GM21723 (cell line): ENCODE results near the gene SPINT4.
"Not testable (repeated sequence)": the region's sequence is repeated elsewhere in the genome, so short reads cannot be mapped to it uniquely, and the experiment has no call there.

Experiments used
- ATAC-seq: cut with Tn5 transposase; IDR thresholded peaks from one replicate; pipeline ENCODE4 v1.9.1; 2021; ENCODE audit warnings: mild to moderate bottlenecking, moderate library complexity; ENCODE audit not compliant: unreplicated experiment

The SPINT4 gene

DNA sequence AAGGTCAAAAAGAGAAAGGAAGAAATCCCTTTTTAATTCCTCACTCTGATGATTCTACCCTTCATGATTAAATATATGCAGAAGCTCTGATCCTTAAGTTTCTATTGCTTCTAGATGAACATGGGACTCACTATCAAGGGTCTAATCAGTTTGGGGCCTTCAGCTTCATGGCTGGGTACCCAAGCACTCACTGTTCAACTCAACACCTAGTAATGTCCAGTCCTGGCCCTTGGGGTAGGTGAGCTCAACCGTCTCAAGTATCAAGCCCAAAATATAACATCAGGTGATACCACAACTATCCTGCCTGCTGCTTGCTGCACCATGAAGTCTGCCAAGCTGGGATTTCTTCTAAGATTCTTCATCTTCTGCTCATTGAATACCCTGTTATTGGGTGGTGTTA, at the start of gene SPINT4:
SPINT4 (plus strand) TSS at position 301 of the 400 bp plus-strand sequence; CDS start at position 322, 21 bp downstream.
- ATAC-seq: no peak

DNA sequence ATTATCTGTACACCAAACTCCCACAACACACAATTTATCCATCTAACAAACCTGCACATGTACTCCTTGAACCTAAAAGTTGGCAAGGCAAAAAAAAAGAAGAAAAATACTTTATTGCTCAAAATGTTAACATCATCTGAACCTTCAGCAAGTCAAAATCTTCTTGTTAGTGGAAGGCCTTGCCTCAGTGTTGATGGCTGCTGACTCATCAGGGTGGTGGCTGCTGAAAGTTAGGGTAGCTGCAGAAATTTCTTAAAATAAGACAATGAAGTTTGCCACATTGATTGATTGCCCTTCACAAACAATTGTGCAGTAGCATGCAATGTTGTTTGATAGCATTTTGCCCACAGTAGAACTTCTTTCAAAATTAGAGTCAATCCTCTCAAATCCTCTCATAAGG, 49.4 kb upstream of the SPINT4 start:
- no peak for ATAC-seq

DNA sequence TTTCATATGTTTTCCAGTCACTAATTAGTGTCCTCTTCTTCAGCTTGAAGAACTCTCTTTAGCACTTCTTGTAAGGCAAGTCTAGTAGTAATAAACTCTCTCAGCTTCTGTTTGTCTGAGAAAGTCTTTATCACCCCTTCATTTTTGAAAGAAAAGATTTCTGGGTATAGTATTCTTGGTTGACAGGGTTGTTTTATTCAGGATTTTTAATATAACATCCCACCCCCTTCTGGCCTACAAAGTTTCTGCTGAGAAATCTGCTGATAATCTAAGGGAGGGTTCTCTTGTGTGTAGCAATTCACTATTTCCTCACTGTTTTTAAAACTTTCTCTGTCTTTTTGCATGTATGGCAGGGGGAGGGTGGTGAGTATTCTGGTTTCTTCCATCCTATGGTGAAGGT, 42.5 kb upstream of the SPINT4 start:
- no peak for ATAC-seq

DNA sequence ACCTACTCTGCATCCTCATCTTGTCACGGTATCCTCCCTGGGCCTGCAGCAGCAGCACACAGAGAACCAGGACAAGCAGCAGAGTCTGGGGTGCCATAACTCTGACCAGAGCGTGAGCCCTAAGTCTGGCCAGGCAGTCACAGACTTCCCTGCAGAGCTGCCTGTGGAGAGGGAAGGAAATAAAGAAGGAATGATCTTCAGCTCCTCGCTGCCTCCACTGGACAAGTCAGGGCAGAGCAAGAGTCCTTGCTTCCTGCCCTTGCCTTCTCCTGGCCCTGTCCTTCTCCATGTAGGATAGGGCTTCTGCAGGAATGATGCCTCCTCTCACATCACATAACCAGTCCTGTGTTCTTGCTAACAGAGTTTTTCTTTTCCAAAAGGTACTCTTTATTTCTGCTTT, 36.3 kb upstream of the SPINT4 start:
- no peak for ATAC-seq

DNA sequence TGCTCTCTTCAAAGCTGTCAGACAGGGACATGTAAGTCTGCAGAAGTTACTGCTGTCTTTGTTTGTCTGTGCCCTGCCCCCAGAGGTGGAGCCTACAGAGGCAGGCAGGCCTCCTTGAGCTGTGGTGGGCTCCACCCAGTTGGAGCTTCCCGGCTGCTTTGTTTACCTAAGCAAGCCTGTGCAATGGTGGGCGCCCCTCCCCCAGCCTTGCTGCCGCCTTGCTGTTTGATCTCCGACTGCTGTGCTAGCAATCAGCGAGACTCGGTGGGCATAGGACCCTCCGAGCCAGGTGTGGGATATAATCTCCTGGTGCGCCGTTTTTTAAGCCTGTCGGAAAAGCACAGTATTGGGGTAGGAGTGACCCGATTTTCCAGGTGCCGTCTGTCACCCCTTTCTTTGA, 28.8 kb upstream of the SPINT4 start:
- not testable (repeated sequence) for ATAC-seq

DNA sequence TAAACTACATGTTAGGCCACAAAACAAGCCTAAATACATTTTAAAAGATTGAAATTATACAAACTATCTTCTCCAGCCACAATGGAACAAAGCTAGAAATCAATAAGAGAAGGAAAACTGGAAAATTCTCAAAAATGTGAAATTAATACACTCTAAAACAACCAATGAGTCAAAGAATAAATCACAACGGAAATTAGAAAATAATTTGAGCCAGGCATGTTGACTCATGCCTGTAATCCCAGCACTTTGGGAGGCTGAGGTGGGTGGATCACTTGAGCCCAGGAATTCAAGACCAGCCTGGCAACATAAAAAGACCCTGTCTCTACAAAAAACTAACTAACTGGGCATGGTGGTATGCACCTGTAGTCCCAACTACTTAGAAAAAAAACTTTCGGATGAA, 26.7 kb upstream of the SPINT4 start:
- ATAC-seq: no peak

DNA sequence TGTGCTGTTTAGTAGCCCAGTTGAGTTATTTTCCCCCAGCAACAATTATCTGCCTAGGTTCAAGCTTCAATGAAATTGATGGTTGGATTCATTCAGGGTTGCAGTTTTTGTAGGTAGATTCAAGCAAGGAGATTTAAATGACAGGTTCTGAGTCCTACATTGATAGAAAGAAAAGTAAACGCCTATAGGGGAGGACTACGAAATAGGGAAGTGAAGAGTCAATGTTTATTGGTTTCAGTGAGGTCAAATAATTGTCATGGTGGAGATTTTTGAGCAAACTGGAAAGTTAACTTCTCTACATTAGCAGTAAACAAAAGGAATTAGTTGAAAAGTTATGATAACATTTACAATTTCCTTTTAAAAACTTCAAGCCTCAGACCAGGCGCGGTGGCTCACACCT, 21.0 kb upstream of the SPINT4 start:
- ATAC-seq: no peak

DNA sequence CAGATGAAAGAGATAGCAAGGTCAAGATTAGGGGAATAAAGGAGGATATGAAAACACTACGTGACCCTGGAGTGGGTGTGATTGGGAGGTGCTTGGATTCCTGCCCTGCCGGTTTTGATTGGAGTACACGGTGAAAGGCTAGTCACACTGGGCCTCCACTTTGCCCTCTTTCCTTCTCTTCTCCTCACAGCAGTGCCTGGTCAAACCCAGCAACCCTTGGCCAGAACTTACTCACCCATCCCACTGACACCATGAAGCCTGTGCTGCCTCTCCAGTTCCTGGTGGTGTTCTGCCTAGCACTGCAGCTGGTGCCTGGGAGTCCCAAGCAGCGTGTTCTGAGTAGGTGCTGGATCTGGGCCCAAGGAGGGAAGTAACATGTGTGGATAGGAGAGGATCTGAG, 20.3 kb upstream of the SPINT4 start, which contains the start of gene WFDC13:
WFDC13 (plus strand) TSS at position 166 of the 400 bp plus-strand sequence; CDS start at position 252, 86 bp downstream.
- no peak for ATAC-seq

DNA sequence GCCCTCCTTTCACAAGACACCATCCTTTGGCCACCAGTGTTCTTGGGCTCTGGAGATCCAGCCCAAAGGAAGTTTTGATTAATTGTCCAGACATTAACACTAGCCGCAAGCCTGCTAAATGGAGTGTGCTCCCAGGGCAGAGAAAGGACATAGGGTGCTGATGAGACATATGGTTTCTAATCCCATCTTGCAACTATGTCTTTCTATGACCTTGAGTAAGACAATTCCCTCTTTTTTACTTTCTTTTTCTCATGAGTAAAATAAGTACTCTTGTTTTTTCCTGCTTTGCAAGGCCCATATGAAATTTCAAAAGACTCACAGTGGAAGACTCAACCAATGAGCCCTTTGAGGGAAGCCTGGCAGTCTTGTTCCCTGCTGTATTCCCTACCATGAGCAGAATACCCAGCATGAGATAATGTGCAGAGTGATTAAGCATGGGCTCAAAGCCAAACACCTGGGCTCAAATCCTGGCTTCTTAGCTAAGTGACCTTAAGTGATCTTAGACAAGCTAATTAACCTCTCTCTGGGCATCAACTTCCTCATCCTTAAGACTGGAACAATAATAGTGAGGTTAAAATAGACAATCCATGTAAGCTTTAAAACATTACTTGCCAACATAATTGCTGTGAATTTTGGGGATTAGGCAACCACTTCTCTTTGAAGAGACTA, 17.0 kb upstream of the SPINT4 start, which contains the start of gene WFDC10B:
WFDC10B (minus strand) TSS at position 51 of the 669 bp plus-strand sequence. CDS start 19,027 bp downstream, outside the sequence.
- no peak for ATAC-seq

DNA sequence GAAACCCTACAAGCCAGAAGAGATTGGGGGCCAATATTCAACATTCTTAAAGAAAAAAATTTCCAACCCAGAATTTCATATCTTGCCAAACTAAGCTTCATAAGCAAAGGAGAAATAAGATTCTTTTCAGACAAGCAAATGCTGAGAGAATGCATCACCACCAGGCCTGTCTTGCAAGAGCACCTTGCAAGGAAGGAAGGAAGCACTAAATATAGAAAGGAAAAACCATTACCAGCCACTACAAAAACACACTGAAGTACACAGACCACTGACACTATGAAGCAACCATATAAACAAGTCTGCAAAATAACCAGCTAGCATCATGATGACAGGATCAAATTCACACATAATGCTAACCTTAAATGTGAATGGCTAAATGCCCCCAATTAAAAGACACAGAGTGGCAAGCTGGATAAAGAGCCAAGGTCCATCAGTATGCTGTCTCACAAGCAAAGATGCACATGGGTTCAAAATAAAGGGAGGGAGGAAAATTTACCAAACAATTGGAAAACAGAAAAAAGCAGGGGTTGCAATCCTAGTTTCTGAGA, 5.9 kb upstream of the SPINT4 start:
- not testable (repeated sequence) for ATAC-seq

DNA sequence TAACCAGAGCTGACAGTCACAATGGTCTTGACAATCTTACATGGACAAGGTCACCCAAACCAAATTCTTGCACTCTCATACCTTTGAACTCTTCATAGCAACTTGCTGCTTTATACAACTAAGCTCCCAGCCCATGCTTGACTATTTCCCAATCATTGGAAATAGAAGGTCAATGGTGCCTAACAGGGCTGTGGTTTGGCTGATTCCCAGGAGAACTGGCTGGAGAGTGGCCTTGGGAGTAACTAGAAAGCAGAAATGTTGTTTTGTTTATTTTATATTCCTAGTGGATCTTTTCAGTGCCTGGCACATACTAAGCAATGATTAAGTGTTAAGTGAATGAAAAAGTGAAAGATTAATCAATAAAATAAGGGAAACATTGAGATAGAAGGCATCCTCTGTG, 3.0 kb downstream of the SPINT4 start:
- no peak for ATAC-seq

DNA sequence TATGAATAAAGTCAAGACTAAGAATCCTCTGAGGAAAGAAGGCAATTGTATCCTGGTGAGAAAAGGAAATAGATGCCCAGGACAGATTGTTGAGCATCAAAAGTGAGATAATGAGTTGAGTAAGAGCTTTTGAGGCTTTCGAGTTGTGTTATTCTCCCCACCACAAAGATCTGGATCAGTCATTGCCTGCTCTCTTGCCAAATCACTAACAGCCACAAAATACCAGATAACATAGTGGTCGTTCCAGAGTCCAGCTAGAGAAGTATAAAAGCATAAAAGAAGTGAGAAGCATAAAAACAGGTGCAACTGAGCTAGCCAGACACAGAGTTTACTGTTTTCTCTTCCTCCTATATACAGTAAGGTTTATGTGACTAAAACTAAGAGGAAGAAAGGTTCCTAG, 4.9 kb downstream of the SPINT4 start:
- ATAC-seq: no peak

DNA sequence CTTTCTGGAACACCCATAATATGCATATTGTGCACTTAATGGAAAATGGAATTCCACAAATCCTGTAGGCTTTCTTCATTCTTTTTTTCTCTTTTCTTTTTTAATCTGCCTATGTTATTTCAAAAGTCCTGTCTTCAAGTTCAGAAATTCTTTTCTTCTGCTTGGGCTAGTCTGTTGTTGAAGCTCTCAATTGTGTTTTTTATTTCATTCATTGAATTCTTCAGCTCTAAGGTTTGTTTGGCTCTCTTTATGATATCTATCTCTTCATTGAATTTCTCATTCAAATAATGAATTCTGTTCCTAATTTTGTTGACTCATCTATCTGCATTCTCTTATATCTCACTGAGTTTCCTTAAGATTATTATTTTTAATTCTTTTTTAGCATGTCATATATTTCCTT, 10.1 kb downstream of the SPINT4 start:
- no peak for ATAC-seq

DNA sequence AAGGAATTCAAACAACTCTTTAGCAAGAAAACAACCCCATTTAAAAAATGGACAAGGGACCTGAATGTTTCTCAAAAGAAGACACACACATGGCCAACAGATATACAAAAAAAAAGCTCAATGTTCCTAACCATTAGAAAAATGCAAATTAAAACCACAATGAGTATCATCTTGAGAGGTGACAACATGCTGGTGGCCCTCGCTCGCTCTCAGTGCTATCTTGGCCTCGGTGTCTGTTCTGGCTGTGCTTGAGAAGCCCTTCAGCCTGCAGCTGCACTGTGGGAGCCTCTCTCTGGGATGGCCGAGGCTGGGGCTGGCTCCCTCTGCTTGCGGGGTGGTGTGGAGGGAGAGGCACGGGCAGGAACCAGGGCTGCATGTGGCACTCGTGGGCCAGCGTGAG, 13.4 kb downstream of the SPINT4 start:
- no peak for ATAC-seq

DNA sequence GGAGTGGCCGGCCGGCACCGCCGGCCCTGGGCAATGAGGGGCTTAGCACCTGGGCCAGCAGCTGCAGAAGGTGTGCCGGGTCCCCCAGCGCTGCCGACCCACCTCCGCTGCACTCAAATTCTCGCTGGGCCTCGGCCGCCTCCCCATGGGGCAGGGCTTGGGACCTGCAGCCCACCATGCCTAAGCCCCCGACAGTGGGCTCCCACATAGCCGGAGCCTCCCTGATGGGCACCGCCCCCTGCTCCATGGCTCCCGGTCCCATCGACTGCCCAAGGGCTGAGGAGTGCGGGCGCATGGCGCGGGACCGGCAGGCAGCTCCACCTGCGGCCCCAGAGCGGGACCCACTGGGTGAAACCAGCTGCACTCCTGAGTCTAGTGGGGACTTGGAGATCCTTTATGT, 13.8 kb downstream of the SPINT4 start:
- ATAC-seq: no peak

DNA sequence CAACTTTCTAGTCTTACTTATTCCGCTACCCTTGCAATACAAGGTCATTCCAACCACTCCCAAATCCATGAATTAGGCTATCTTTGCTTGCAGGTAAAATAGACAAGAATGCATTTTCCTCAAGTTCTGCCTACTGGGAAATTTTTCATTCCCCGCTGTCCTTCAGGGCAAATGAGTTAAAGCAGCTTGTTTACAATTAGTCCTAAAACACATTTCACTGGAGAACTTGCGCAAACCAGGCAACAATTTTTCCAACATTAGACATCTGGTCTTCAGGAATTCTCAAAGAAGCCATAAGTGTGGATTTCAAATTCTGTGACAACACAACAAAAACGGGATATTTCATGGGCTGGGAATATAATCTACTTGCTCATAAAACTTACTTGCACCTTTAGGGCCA, 20.4 kb downstream of the SPINT4 start:
- ATAC-seq: no peak

DNA sequence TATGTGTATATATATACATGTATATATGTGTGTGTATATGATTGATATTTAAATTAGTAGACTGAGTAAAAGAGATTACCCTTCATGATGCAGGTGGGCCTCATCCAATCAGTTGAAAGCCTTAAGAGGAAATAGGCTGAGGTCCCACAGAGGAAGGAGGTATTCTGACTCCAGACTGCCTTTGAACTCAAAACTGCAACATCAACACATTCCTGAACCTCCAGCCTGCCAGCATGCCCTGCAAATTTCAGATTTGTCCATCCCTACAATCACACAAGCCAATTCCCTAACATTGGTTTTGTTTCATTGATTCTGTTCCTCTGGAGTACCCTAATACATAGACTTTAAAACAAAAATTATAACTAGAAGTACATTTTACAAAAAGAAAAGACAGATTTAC, 22.9 kb downstream of the SPINT4 start:
- no peak for ATAC-seq

DNA sequence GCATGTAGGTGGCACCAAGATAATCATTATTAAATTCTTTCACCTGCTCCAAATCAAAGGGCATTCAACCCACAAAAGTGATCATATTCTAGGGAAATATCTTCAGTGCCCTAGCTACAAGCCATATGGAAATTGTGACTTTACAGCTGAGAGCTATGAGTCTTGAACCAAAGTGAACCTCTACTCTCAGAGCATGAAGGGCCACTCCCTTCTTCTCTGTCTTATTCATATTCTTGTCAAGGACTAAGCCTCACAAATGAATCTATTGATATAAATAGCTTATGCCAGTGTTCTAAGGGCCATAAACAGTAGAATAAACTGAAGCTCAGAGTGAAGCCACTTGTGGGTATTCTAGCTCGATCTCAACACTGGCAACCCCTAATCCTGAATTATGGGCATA, 29.6 kb downstream of the SPINT4 start:
- ATAC-seq: no peak

DNA sequence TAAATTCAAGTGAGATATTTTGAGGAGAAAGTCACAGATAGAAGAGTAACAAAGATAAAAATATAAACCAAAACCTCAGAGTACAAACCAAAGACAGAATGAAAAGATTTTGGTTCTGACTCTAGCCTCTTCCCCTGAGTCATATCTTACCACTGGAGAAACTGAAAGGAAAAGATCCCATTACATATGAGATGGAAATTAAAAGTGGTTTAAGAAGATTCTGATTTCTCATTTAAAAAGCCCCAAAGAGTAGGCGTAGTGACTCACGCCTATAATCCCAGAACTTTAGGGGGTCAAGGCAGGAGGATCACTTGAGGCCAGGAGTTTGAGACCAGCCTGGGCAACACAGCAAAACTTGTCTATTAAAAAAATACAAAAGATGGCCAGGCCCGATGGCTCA, 30.6 kb downstream of the SPINT4 start:
- ATAC-seq: no peak

DNA sequence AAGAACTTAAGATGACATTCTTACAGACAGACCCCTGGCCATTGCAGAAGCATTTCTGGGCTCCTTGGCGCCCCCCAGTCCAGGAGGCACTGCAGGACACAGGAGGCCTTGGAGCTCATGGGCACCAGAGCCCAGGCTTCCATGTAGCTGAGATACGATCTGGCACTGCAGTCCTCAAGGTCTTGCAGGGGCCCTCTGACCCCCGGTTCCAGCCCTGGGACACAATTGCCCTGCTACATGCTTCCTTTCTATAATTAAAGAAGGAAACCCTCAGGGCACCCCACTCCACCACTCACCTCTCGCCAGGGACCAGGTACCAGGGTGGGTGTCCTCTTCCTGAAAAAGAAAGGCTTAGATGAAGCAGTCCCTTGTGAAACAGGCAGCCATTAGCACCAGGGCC, 35.9 kb downstream of the SPINT4 start:
- ATAC-seq: no peak

DNA sequence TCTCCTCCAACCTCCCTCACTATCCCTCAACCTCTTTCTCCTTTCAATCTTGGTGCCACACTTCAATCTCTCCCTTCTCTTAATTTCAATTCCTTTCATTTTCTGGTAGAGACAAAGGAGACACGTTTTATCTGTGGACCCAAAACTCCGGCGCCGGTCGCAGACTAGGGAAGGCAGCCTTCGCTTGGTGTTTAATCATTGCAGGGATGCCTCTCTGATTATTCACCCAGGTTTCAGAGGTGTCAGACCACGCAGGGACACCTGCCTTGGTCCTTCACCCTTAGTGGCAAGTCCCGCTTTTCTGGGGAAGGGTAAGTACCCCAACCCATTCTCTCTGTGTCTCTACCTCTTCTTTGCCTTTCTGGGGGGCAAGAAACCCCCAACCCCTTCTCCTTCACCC, 37.8 kb downstream of the SPINT4 start:
- not testable (repeated sequence) for ATAC-seq

DNA sequence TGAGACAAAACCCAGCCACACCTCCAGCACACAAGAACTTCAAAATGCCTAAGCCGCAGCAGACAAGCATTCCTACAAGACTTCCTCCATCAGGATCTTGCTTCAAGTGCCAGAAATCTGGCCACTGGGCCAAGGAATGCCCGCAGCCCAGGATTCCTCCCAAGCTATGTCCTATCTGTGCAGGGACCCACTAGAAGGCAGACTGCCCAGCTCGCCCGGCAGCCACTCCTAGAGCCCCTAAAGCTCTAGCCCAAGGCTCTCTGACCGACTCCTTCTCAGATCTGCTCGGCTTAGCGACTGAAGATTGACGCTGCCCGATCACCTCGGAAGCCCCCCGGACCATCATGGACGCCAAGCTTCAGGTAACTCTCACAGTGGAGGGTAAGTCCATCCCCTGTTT, 39.8 kb downstream of the SPINT4 start:
- not testable (repeated sequence) for ATAC-seq
